Hepatocyte (in vitro differentiated cells): ENCODE data around the gene ADAMTS7. TPM values are rescaled to one million over a fixed set of nuclear protein-coding genes. Genes with fewer than 3 reads are reported as not detected.
A peak's percentile ranks its signal among the peaks of the same experiment; 100 is the strongest.

Source experiments
- DNase-seq: peaks from one replicate; pipeline ENCODE4 v3.0.0-alpha.2; 2016; ENCODE audit warnings: low spot score
- H2AFZ ChIP-seq: fragments of 200-600 bp; sonication (generic); 2 replicates; pipeline ENCODE4 v1.6.0; 2016; ENCODE audit warnings: antibody characterized with exemption, mild to moderate bottlenecking
- H3K27ac ChIP-seq: fragments of 200-600 bp; sonication (generic); 2 replicates; pipeline ENCODE4 v1.5.1; 2016; ENCODE audit warnings: mild to moderate bottlenecking
- H3K27me3 ChIP-seq: fragments of 200-600 bp; sonication (generic); 2 replicates; pipeline ENCODE4 v1.6.1; 2016
- H3K36me3 ChIP-seq: fragments of 200-600 bp; sonication (generic); replicated peaks from 2 replicates; pipeline ENCODE4 v1.5.1; 2016; ENCODE audit warnings: low read depth; ENCODE audit not compliant: insufficient read depth
- H3K4me1 ChIP-seq: fragments of 200-600 bp; sonication (generic); 2 replicates; pipeline ENCODE4 v1.5.1; 2016; ENCODE audit warnings: mild to moderate bottlenecking, moderate library complexity; ENCODE audit not compliant: insufficient read depth
- H3K4me2 ChIP-seq: fragments of 200-600 bp; sonication (generic); 2 replicates; pipeline ENCODE4 v1.6.0; 2016
- H3K4me3 ChIP-seq: fragments of 200-600 bp; sonication (generic); 2 replicates; pipeline ENCODE4 v1.5.1; 2016; ENCODE audit warnings: mild to moderate bottlenecking
- H3K79me2 ChIP-seq: fragments of 200-600 bp; sonication (generic); 2 replicates; pipeline ENCODE4 v1.6.0; 2017; ENCODE audit warnings: mild to moderate bottlenecking
- H3K9me2 ChIP-seq: fragments of 200-600 bp; sonication (generic); replicated peaks from 2 replicates; pipeline ENCODE4 v1.6.0; 2017; ENCODE audit warnings: mild to moderate bottlenecking; ENCODE audit not compliant: insufficient read depth
- H3K9me3 ChIP-seq: fragments of 200-600 bp; sonication (generic); 2 replicates; pipeline ENCODE4 v1.5.1; 2016; ENCODE audit warnings: low read depth, mild to moderate bottlenecking
- H4K20me1 ChIP-seq: fragments of 200-600 bp; sonication (generic); 2 replicates; pipeline ENCODE4 v1.6.0; 2016; ENCODE audit warnings: mild to moderate bottlenecking; ENCODE audit not compliant: insufficient read depth, poor library complexity, severe bottlenecking
- EZH2 ChIP-seq: fragments of 200-600 bp; sonication (generic); IDR thresholded peaks from 2 replicates; pipeline ENCODE4 v1.6.1; 2016; ENCODE audit warnings: antibody characterized with exemption, mild to moderate bottlenecking, borderline replicate concordance
- EZH2phosphoT487 ChIP-seq: fragments of 200-600 bp; sonication (generic); IDR thresholded peaks from one replicate; pipeline ENCODE4 v1.6.1; 2018; ENCODE audit warnings: antibody characterized with exemption, mild to moderate bottlenecking, low read depth, moderate library complexity; ENCODE audit not compliant: unreplicated experiment, severe bottlenecking
- WGBS: methylation state at CpG from one replicate; pipeline ENCODE4 v1.1.6; 2016; ENCODE audit warnings: low lambda C conversion rate; ENCODE audit errors: missing lambda C conversion rate; 5-methylcytosine and 5-hydroxymethylcytosine counted together
- polyA plus RNA-seq: library from polyadenylated mRNA; unstranded; fragments of >200 nt; fragmentation: Nextera tagmentation; extraction: Ambion mirVana; gene quantifications from 2 replicates; pipeline ENCODE4 v1.2.1, GENCODE V29; 2016
- total RNA-seq: library from RNA; depleted of rRNA; stranded (reverse); fragments of >200 nt; gene quantifications from 2 replicates; pipeline ENCODE4 v1.2.3, GENCODE V29; 2014
- TF ChIP-seq, protein P1 (sequence below): fragments of 200-600 bp; sonication (generic); IDR thresholded peaks from 2 replicates; pipeline ENCODE4 v1.5.1; 2016; ENCODE audit warnings: antibody characterized with exemption, mild to moderate bottlenecking; ENCODE audit not compliant: poor library complexity

ADAMTS7 gene
- total and polyA plus RNA-seq, 2 experiments from 2014 or later: 12.1 to 14.7 TPM

DNA sequence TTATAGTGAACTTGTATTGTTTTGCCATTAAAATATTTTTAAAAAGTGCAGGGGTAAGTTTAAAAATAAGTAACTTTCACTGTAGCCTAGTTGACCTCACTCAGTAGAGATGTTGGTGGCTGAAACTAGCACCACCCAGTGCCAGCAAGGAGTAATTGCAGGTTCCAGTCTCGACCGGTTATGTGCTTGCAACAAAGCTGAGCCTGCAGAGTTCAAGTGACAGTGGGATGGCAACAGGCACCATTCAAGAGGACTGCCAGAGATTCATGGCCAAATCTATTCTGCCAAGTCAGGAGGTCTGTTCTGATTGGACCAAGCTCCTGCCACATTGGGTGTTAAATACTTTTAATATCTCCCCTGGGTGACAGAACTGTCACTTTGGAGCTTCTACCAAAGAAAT lies 2.7 kb downstream of the ADAMTS7 start:
- no peaks in the 10 kb centered on the region for H3K9me2 ChIP-seq
- no peak overlapping the region for H3K4me3 ChIP-seq
- H2AFZ ChIP-seq: no peak overlapping the region
- no peak for DNase-seq
- WGBS: 34% methylated on average over 2 of the region's 2 CpGs
- H3K27ac ChIP-seq: no peak overlapping the region
- H3K27me3 ChIP-seq: no peaks in the 10 kb centered on the region
- TF ChIP-seq, protein P1, sequence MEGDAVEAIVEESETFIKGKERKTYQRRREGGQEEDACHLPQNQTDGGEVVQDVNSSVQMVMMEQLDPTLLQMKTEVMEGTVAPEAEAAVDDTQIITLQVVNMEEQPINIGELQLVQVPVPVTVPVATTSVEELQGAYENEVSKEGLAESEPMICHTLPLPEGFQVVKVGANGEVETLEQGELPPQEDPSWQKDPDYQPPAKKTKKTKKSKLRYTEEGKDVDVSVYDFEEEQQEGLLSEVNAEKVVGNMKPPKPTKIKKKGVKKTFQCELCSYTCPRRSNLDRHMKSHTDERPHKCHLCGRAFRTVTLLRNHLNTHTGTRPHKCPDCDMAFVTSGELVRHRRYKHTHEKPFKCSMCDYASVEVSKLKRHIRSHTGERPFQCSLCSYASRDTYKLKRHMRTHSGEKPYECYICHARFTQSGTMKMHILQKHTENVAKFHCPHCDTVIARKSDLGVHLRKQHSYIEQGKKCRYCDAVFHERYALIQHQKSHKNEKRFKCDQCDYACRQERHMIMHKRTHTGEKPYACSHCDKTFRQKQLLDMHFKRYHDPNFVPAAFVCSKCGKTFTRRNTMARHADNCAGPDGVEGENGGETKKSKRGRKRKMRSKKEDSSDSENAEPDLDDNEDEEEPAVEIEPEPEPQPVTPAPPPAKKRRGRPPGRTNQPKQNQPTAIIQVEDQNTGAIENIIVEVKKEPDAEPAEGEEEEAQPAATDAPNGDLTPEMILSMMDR: peak; percentile 38
- TF ChIP-seq EZH2phosphoT487 (no peak), EZH2 (no peak)
- H4K20me1 ChIP-seq: peaks cover 3% of the 10 kb centered on the region
- H3K4me2 ChIP-seq: no peak overlapping the region
- H3K4me1 ChIP-seq: peaks cover 6% of the 10 kb centered on the region
- H3K9me3 ChIP-seq: no peaks in the 10 kb centered on the region
- no peaks in the 10 kb centered on the region for H3K36me3 ChIP-seq
- peaks cover 16% of the 10 kb centered on the region for H3K79me2 ChIP-seq

DNA sequence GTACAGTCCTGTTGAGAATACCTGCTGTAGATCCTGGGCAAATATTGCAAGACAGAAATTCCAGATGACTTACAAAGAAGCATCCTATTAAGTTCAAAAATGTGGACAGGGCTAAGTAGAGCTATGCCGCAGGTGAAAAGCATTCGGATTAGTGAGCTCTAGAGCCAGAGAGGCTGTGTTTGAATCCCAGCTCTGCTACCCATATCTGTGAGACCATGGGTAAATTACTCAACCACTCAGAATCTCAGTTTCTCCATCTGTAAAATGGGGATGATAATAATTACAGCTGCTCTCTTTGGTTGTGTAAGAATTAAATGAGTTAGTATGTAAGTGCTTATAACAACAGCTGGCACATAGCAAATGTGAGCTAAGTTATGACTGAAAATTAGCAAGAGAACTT lies 3.9 kb downstream of the ADAMTS7 start:
- 97% methylated on average over 2 of the region's 2 CpGs for WGBS
- Histone ChIP-seq H3K27ac (no peak overlapping the region), H3K4me1 (peaks cover 6% of the 10 kb centered on the region), H3K9me2 (no peaks in the 10 kb centered on the region), H3K4me2 (no peak overlapping the region), H3K27me3 (no peaks in the 10 kb centered on the region), H2AFZ (no peak overlapping the region), H3K36me3 (no peaks in the 10 kb centered on the region), H3K4me3 (no peak overlapping the region), H3K79me2 (peaks cover 16% of the 10 kb centered on the region), H3K9me3 (no peaks in the 10 kb centered on the region), H4K20me1 (peaks cover 3% of the 10 kb centered on the region)
- TF ChIP-seq, protein P1: no peak
- no peak for TF ChIP-seq EZH2phosphoT487
- no peak for TF ChIP-seq EZH2
- no peak for DNase-seq

DNA sequence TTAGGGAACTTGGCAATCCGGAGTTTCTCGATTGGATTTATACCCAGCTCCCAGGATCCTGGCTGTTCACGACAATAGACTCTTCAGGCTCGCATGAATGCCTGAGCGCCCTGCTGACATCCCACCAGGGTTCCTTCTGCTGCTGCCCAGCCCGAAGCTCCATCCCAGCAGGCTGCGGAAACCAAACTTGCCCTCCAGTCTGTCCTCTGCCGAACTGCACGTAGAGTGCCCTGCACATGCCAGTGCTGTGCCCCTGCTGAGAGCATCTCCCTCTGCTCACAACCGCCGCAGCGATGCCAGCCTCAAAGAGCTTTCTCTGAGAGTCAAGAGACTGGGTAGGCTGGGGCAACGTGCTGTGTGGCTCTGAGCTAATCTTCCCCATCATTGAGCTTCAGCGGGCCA lies 6.9 kb downstream of the ADAMTS7 start:
- H3K36me3 ChIP-seq: no peaks in the 10 kb centered on the region
- H3K4me1 ChIP-seq: no peaks in the 10 kb centered on the region
- no peak overlapping the region for H2AFZ ChIP-seq
- H3K79me2 ChIP-seq: peaks cover 16% of the 10 kb centered on the region
- H3K4me2 ChIP-seq: no peak overlapping the region
- H4K20me1 ChIP-seq: peaks cover under 1% of the 10 kb centered on the region
- H3K4me3 ChIP-seq: no peak overlapping the region
- WGBS: 65% methylated on average over 14 of the region's 14 CpGs
- H3K27ac ChIP-seq: no peak overlapping the region
- H3K9me2 ChIP-seq: no peaks in the 10 kb centered on the region
- DNase-seq: no peak
- H3K27me3 ChIP-seq: no peaks in the 10 kb centered on the region
- TF ChIP-seq, protein P1: no peak
- H3K9me3 ChIP-seq: no peaks in the 10 kb centered on the region

DNA sequence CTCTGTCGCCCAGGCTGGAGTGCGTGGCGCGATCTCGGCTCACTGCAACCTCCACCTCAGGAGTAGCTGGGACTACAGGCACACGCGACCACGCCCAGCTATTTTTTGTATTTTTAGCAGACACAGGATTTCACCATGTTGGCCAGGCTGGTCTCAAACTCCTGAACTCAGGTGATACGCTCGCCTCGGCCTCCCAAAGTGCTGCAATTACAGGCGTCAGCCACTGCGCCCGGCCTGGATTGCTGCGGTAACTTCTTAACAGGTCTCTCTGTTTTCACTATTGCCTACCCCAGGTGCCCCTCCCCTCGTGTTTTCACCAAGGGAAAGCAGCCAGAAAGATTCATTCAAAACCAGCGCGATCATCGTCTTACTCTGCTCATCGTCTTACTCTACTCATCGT lies 10.5 kb downstream of the ADAMTS7 start:
- H3K4me3 ChIP-seq: no peak overlapping the region
- H3K9me2 ChIP-seq: no peaks in the 10 kb centered on the region
- 94% methylated on average over 21 of the region's 21 CpGs for WGBS
- H3K27me3 ChIP-seq: no peaks in the 10 kb centered on the region
- H3K79me2 ChIP-seq: no peaks in the 10 kb centered on the region
- no peak overlapping the region for H3K27ac ChIP-seq
- no peaks in the 10 kb centered on the region for H3K9me3 ChIP-seq
- no peaks in the 10 kb centered on the region for H3K36me3 ChIP-seq
- H4K20me1 ChIP-seq: no peaks in the 10 kb centered on the region
- H3K4me1 ChIP-seq: no peaks in the 10 kb centered on the region
- no peak overlapping the region for H2AFZ ChIP-seq
- TF ChIP-seq EZH2 (no peak), EZH2phosphoT487 (no peak)
- TF ChIP-seq, protein P1: no peak
- H3K4me2 ChIP-seq: no peak overlapping the region
- no peak for DNase-seq
